Jurkat, Clone E6-1 (cell line): Measurements from ENCODE around the gene GABBR1.

Source experiments
- DNase-seq: peaks from one replicate; pipeline ENCODE4 v3.0.0-alpha.2; 2011; ENCODE audit warnings: low read depth, low spot score
- H3K4me3 ChIP-seq: 2 replicates; pipeline ENCODE4 v1.5.1; 2011; ENCODE audit warnings: mild to moderate bottlenecking, low read length, control low read depth, moderate library complexity

The GABBR1 gene

GRCh38 chr6:29517245-29517644 lies 115.7 kb downstream of the GABBR1 start:
- no peak overlapping the region for H3K4me3 ChIP-seq
- no peak for DNase-seq

- DNase-seq, result peak; percentile 15
- H3K4me3 ChIP-seq, result no peak overlapping the region
Observed at GRCh38 chr6:29516108-29516507, 116.9 kb downstream of the GABBR1 start.

GRCh38 chr6:29510746-29511300 lies 122.2 kb downstream of the GABBR1 start:
- no peak overlapping the region for H3K4me3 ChIP-seq
- DNase-seq, result no peak

GRCh38 chr6:29510202-29510601 lies 122.8 kb downstream of the GABBR1 start:
- no peak overlapping the region for H3K4me3 ChIP-seq
- peak; percentile 29 for DNase-seq
